HEK293T (cell line): ENCODE measurements around the gene KCNK3.

Experiments used
- ARNT ChIP-seq: fragments of 450-650 bp; IDR thresholded peaks from 2 replicates; pipeline ENCODE4 v1.6.1; 2017; ENCODE audit warnings: mild to moderate bottlenecking
- BHLHE40 ChIP-seq: fragments of 450-650 bp; IDR thresholded peaks from 2 replicates; pipeline ENCODE4 v1.6.1; 2016; ENCODE audit warnings: mild to moderate bottlenecking, moderate library complexity, borderline replicate concordance
- CTBP1 ChIP-seq: fragments of 450-650 bp; IDR thresholded peaks from 2 replicates; pipeline ENCODE4 v1.6.1; 2016; ENCODE audit warnings: borderline replicate concordance
- FOXM1 ChIP-seq: fragments of 450-650 bp; IDR thresholded peaks from 2 replicates; pipeline ENCODE4 v1.6.1; 2017; ENCODE audit warnings: mild to moderate bottlenecking, borderline replicate concordance
- HDGF ChIP-seq: fragments of 450-650 bp; IDR thresholded peaks from 2 replicates; pipeline ENCODE4 v1.6.1; 2017; ENCODE audit warnings: antibody characterized with exemption, borderline replicate concordance
- SP1 ChIP-seq: fragments of 450-650 bp; IDR thresholded peaks from 2 replicates; pipeline ENCODE4 v1.6.1; 2017
- SUZ12 ChIP-seq: fragments of 450-650 bp; IDR thresholded peaks from 2 replicates; pipeline ENCODE4 v1.6.1; 2016; ENCODE audit warnings: mild to moderate bottlenecking
- TARDBP ChIP-seq: fragments of 450-650 bp; IDR thresholded peaks from 2 replicates; pipeline ENCODE4 v1.6.1; 2016

DNA sequence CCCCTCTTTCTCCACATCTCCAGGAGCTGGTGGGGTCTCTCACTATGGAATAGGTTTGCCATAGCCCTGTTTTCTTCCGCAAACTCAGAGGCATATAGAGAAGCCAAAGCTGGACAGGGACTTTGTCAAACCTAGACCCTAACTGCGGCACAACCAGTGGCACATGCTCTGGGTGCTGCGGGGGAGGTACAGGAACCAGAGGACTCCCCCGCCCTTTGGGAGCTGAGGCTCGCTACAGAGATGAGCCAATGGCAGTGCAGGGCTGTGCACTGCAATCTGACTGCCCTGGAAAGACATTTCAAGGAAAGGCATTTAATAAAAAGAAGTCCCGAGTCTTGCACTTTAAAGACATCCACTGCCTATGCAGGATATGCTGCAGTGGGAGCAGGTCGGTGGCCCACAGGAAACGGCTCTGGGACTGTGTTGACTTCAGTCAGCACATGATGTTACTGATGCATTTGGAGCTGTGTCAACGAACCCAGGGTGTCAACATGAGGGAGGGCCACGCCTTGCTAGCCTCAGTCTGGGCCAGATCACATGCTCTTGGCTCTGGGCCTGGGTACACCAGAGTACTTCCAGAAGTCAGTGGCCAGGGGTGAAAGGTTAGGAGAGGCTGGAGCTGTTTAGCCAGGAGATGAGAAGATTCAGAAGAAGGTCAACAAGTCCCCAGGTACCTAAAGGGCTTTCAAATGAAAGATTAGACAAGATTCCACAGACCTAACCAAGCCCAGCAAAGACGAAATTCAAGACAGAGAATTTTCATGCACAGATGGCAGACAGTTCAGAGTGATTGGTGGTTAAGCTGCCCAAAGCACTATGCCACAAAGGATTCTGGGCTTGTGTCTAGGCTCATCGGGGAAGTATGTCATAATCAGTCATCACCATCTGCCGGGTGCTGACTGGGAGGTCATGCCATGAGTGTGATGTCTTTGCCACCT lies 79.8 kb downstream of the KCNK3 start:
- TF ChIP-seq SUZ12 (no peak), SP1 (no peak), BHLHE40 (no peak), FOXM1 (no peak), CTBP1 (no peak), ARNT (no peak), HDGF (no peak), TARDBP (no peak)
